GM04503 (cell line): ENCODE results near the gene LYPD6.
A peak's percentile ranks its signal among the peaks of the same experiment; 100 is the strongest.
"Not testable (repeated sequence)": the region's sequence is repeated elsewhere in the genome, so short reads cannot be mapped to it uniquely, and the experiment has no call there.

Experiments
- DNase-seq: peaks from one replicate; pipeline ENCODE4 v3.0.0-alpha.2; 2012; ENCODE audit warnings: low read depth

The LYPD6 gene

GRCh38 chr2:149330127-149331022 lies at the start of gene LYPD6:
Gene LYPD6, plus strand, starts transcription at chr2:149330587. Its CDS starts 107,122 bp downstream, at chr2:149437709.
- DNase-seq: no peak

- no peak for DNase-seq
Observed at GRCh38 chr2:149281441-149281840, 48.9 kb upstream of the LYPD6 start.

DNA sequence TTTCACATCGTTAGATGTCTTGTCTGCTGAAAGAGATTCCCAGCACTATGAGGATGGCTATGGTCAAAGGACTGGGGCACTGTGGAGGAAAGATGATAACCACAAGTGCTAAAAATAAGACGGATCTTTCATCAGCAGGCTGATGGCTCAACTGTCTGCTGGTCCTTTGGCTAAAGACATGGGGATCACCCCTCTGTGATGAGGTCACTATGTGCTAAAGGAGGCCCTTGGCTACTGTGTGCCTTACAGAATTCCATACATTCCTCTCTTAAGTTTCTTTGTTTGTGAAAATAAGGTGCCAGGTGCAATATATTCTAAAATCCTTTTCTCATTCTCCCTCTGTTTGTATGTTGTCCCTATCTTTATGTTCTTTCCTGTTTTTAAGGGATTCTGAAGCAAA lies 39.7 kb upstream of the LYPD6 start:
- DNase-seq: no peak

DNA sequence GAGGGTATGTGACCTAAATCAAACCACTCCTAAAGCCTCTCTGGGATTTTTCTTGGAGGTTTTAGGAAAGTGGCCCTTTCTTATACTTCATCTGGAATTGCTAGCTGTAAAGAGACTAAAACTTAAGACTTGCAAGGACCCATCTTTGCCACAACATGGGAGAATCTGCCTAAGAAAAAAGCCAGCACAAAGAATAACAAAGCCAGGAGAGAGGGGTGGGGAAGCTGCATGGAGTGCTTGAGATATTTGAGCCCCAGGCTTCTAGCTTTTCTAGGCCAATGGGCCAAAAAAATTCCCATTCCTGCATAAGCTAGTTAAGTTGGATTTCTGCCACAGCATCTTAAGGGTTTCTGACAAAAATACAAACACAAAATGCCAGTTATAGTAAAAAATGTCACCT lies 38.5 kb upstream of the LYPD6 start:
- no peak for DNase-seq

GRCh38 chr2:149296031-149296430 lies 34.4 kb upstream of the LYPD6 start:
- DNase-seq: no peak

- peak; percentile 44 for DNase-seq
Observed at GRCh38 chr2:149307014-149307413, 23.4 kb upstream of the LYPD6 start.

DNA sequence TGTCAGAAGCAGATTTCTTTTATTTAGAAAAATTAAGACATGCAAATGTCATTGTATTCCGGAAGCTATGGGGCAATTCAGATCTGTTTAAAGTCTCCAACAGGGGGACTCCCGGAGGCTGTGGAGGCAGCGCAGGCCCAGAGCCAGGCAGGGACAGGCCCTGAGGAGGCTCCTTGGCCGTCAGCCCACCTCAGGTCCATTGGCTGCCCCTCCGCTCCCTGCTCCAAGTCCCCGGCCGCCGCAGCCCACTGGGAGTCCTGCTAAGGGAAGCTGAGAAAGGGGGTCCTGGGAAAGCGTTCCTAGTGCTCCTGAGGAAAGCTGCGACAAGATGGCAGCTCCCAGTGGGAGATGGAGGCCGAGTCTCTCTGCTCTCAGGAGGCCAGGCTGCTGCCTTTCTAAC lies 20.0 kb upstream of the LYPD6 start:
- DNase-seq: no peak

DNA sequence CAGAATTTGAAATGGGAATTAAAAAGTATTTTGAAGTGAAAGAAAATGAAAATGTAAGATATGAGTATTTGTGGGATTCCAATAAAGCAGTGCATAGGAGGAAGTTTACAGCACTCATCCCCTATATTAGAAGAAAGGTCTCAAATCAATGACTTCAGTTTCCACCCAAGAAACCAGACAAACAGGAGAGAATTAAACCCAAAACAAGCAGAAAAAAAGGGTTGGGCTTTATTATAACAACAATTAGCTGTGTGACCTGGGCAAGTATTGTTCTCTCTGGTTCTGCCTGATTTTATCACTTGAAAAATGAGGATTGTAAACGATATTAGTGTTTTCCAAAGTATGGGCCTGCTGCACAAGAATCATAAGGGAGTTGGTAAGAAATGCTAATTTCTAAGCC lies 18.3 kb upstream of the LYPD6 start:
- no peak for DNase-seq

- no peak for DNase-seq
Observed at GRCh38 chr2:149313512-149313972, 16.8 kb upstream of the LYPD6 start.

DNA sequence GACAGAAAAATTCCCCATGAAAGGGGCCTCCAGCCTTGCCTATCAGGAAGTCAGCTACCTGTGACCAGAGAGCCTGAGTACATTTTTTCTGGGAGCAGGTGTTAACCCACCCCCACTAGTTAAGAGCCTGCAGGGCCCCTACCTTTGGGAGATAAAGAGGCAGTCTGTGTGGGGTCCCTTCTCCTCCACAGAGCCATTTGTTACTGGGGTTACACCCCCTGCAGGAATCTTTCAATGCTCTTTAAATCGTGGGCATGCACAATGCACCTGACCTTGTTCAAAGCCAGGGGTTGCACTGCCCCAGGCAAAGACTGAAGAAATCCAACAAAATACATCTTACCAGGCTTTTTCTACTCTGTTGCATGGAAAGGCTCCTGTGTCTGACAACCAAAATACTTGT lies 15.7 kb upstream of the LYPD6 start:
- DNase-seq: no peak

DNA sequence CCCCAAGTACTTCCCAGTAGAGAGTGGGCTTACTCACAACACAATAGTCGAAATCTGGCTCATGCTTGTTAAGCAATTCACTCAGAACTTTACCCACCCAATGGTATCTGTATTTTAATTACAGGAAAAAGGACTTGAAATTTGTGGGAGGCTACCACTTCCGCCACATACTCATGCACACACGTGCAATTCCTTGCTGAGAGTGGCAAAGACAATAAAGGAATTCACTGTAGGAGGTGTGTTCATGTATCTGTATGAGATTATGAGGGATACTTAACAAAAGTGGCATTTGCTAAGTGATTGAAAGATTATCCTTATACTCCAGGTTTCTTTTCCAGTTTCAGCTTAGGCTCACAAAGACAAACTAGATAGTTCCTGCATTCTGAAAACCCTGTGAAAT lies 14.9 kb upstream of the LYPD6 start:
- no peak for DNase-seq

DNA sequence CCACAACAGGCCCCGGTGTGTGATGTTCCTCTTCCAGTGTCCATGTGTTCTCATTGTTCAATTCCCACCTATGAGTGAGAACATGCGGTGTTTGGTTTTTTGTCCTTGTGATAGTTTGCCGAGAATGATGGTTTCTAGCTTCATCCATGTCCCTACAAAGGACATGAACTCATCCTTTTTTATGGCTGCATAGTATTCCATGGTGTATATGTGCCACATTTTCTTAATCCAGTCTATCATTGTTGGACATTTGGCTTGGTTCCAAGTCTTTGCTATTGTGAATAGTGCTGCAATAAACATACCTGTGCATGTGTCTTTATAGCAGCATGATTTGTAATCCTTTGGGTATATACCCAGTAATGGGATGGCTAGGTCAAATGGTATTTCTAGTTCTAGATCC lies 11.8 kb upstream of the LYPD6 start:
- DNase-seq: not testable (repeated sequence)

- DNase-seq: no peak
Observed at GRCh38 chr2:149320362-149320761, 10.0 kb upstream of the LYPD6 start.

GRCh38 chr2:149329068-149329467 lies 1.3 kb upstream of the LYPD6 start:
- no peak for DNase-seq

- DNase-seq: no peak
Observed at GRCh38 chr2:149329489-149330126, 779 bp upstream of the LYPD6 start.

GRCh38 chr2:149331023-149331400 lies 625 bp downstream of the LYPD6 start:
- DNase-seq: no peak

DNA sequence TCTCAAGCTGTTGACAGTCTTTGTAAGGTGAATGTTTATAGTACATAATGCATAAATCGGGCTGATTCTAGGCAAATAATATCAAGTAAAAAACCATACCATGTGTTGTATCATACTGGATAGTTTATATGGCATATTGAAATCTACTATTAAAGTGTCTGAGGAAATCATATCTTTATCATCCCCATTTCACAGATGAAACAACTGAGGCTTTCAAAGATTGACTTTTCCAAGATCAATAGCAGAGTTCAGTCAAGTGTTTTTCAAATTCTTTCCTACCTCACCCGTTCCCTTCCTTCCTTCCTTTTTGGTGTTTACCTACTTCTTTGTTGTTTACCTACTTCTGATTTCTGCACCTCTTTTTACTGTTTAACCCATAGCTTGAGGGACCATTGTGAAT lies 2.0 kb downstream of the LYPD6 start:
- no peak for DNase-seq

- DNase-seq: no peak
Observed at GRCh38 chr2:149333636-149334035, 3.2 kb downstream of the LYPD6 start.

DNA sequence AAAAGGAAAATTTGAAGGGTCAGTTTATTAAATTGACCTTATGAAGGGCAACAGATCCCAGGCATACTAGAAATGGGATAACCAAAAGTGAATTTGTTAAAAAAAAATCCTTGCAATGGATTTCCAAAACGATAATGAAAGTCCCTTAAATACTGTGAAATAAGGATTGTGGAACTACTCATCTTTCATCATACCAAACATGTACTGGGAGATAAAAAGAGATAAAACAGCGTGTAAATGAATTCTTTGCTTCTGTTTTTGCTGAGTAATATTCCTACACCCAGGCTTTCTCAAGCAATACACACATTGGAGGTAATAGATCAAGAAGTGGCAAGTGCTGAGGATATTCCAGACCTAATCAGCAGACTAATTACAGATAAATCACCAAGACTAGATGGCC lies 3.8 kb downstream of the LYPD6 start:
- no peak for DNase-seq

DNA sequence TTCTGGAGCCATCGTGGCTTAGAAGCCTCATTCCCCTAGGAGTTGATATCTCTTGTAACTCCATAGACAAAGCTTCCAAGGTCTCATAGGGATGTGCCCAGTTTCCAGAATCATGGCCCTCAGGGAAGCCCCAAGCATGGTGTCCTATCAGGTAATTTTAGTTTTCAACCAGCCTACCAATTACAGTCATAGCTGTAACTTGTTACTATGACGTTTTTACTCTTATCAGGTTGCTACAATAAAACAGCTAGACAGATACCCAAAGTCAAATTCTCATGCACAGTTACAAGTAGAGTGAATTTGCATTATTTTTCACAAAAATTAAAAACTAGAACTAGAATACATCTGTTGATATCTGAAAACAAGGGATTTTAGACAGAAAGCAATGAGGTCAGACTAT lies 8.9 kb downstream of the LYPD6 start:
- no peak for DNase-seq

DNA sequence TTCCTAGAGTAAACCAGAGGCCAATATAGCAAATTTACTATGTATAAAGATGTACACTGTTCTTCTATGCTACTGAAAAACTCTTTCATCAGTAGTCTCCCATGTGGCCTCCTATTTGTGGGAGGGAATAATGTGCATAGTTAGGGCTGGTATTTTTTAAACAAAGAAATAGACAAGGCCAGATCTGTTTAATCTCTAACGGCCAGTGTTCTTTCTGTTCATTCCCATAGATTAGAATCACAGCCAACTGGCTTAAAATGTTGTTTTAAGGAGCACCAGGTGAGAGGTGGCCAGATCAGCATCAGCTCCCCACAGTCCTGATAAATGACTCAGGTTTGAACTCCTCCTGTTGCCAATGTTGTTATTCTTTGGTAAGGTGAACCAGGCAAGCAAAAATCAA lies 12.1 kb downstream of the LYPD6 start:
- DNase-seq: no peak

GRCh38 chr2:149344105-149344504 lies 13.7 kb downstream of the LYPD6 start:
- DNase-seq: no peak

DNA sequence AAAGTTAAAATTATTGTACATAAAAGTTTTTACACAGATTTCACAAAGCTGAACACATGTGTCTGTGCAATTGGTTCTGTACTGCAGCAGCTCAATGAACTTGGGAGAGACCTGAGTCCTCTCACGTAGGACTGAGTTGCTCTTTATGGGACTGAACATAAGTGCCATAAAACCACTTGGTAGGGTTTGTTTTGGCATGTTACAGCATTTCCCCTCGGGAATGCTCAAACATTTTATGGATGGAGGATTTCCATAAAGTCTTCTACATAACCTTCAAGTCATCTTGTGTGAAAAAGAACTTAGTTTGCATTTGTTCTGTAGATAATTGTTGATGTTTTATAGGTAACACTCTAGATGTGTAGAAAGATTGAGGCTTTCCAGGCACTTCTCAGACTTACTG lies 15.9 kb downstream of the LYPD6 start:
- DNase-seq: no peak

DNA sequence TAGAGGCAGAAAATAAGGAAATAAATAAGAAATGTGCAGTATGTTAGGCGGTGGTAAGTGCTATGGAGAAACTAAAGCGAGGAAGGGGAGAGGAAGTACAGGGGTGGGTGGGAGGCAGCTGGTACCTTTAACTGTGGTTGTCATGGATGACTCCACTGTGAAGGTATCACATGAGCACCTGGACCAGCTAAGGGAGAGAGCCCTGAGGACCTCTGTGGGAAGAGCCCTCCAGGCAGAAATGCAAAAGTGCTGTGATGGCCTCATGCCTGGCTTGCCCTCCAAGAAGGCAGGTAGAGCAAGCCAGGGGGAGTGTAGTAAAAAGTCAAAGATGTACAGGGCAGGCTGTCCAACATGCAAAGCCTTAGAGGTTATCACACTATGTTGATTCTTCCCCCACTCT lies 17.9 kb downstream of the LYPD6 start:
- DNase-seq: no peak
